ENCODE results near the gene ZNF438. TPM values are rescaled to one million over a fixed set of nuclear protein-coding genes. Genes with fewer than 3 reads are reported as not detected.
"Not testable (repeated sequence)": the region's sequence is repeated elsewhere in the genome, so short reads cannot be mapped to it uniquely, and the experiment has no call there.

ZNF438 gene
- total RNA-seq, 1 donor, result 4.7 TPM

GRCh38 chr10:30915146-30915545 lies 116.5 kb downstream of the ZNF438 start:
- TF ChIP-seq CTCF (IDR thresholded peaks at IDR 0.05; ENCODE audit: insufficient read depth, low read depth, low read length), result no peak
- no peak overlapping the region for H3K4me3 ChIP-seq (ENCODE audit: low read depth, low read length)
- peak; percentile 78 for DNase-seq (ENCODE audit: low read depth)

DNA sequence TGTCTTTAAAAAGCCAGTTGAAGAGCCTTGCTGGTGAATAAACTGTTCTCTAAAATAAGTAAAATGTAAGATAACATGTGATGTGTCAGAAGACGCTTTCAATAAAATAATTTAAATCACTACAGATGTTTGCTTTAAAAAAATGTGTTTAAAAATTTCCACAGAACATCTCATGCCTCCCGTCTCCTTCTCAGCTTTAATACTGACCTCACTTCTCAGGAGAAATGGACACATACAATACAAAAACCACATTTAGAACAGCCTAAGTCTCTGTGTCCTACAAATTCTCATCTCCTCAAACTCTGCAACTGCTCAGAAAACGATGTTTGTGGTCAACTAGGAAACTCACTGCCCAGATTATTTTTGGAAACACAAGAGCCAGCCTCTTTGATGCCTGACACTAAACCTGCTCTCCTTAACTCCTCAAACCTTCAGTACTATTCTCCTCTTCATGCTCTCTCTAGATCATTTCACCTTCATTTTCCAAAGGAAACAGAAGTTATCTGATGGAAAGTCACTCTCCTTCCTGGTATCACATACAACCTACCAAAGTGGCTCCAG lies 120.3 kb downstream of the ZNF438 start:
- no peak overlapping the region for H3K4me3 ChIP-seq (ENCODE audit: low read depth, low read length)
- DNase-seq (ENCODE audit: low read depth), result peak; percentile 5
- TF ChIP-seq CTCF (IDR thresholded peaks at IDR 0.05; ENCODE audit: insufficient read depth, low read depth, low read length), result no peak

GRCh38 chr10:30903397-30904138 lies 128.1 kb downstream of the ZNF438 start:
- peak; percentile 46 for DNase-seq (ENCODE audit: low read depth)
- TF ChIP-seq CTCF (IDR thresholded peaks at IDR 0.05; ENCODE audit: insufficient read depth, low read depth, low read length), result no peak
- no peak overlapping the region for H3K4me3 ChIP-seq (ENCODE audit: low read depth, low read length)

GRCh38 chr10:30902621-30903396 lies 128.9 kb downstream of the ZNF438 start:
- no peak for TF ChIP-seq CTCF (IDR thresholded peaks at IDR 0.05; ENCODE audit: insufficient read depth, low read depth, low read length)
- no peak overlapping the region for H3K4me3 ChIP-seq (ENCODE audit: low read depth, low read length)
- no peak for DNase-seq (ENCODE audit: low read depth)

DNA sequence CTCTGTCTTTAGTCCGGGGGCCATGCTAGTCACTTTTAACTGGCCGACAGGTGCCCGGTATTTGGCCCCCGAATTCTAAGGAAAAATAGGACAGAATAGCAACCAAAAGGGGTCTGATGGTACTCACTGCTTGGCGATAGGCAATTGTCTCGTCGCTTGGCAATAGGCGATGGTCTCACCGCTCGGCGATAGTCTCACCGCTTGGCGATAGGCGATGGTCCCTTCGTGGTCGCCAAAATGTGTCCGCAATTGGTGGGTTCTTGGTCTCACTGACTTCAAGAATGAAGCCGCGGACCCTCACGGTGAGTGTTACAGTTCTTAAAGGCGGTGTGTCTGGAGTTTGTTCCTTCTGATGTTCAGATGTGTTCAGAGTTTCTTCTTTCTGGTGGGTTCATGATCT lies 130.2 kb downstream of the ZNF438 start:
- DNase-seq (ENCODE audit: low read depth); H3K4me3 ChIP-seq (ENCODE audit: low read depth, low read length): not testable (repeated sequence)

- DNase-seq (ENCODE audit: low read depth), result no peak
- H3K4me3 ChIP-seq (ENCODE audit: low read depth, low read length), result no peak overlapping the region
- TF ChIP-seq CTCF (IDR thresholded peaks at IDR 0.05; ENCODE audit: insufficient read depth, low read depth, low read length), result no peak
Observed at GRCh38 chr10:30898964-30899363, 132.7 kb downstream of the ZNF438 start.

DNA sequence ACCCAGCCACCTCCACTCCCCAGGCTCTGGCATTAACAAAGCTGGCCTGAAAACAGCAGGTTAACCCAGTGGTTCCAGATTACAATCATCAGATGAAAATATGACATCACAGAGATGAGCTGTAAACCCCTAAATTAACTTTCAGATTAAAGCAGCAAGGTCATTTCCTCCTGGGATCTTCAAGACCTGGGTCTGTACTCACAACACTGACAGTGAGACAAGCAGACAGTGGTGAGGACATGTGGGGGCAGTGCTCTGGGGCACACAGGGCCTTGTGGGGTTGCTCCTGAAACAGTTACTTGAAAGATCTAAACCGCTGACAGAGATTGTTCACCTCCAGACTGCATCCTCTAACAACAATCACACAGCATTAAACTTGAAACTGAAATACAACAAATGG lies 134.1 kb downstream of the ZNF438 start:
- no peak overlapping the region for H3K4me3 ChIP-seq (ENCODE audit: low read depth, low read length)
- no peak for DNase-seq (ENCODE audit: low read depth)
- TF ChIP-seq CTCF (IDR thresholded peaks at IDR 0.05; ENCODE audit: insufficient read depth, low read depth, low read length), result no peak
